PC-9 (cell line): ENCODE measurements around the gene ZNF146. TPM values are rescaled to one million over a fixed set of nuclear protein-coding genes. Genes with fewer than 3 reads are reported as not detected.
"Not testable (repeated sequence)": the region's sequence is repeated elsewhere in the genome, so short reads cannot be mapped to it uniquely, and the experiment has no call there.

Experiments used
- BruUV-seq: library from RNA; stranded (reverse); fragments of 400-500 nt; replicated peaks from 2 replicates; lab custom pipeline; 2021; lab: Mats Ljungman, UMichigan
- CTCF ChIA-PET: fragments of 300-600 bp; sonication (Branson Sonifier 250); formaldehyde crosslinking; loops from one replicate; lab custom pipeline; 2022; ENCODE audit warnings: antibody characterized with exemption; lab: Charles Lee
- POLR2A ChIA-PET: fragments of 300-600 bp; sonication (Branson Sonifier 250); formaldehyde crosslinking; loops from one replicate; lab custom pipeline; 2022; ENCODE audit warnings: antibody characterized with exemption; ENCODE audit not compliant: unreplicated experiment; lab: Charles Lee
- DNase-seq, 2 experiments: peaks; one replicate each; pipeline versions ENCODE4 v3.0.0 to v3.0.0-alpha.2; 2015 to 2022; ENCODE audit warnings: mixed read lengths in 1 of 2
- H2AFZ ChIP-seq: fragments of 200-600 bp; sonication (generic); 2 replicates; pipeline ENCODE4 v1.8.1; 2017; ENCODE audit warnings: antibody characterized with exemption
- H3F3A ChIP-seq: fragments of 200-600 bp; sonication (generic); 2 replicates; pipeline ENCODE4 v1.8.1; 2017; ENCODE audit warnings: antibody characterized with exemption, mild to moderate bottlenecking, low read depth; ENCODE audit not compliant: insufficient read depth
- H3K27ac ChIP-seq: fragments of 200-600 bp; sonication (generic); 2 replicates; pipeline ENCODE4 v1.6.1; 2016; ENCODE audit warnings: mixed run types
- H3K27me3 ChIP-seq: fragments of 200-600 bp; sonication (generic); 2 replicates; pipeline ENCODE4 v1.6.1; 2016; ENCODE audit warnings: low read depth, mixed run types; ENCODE audit not compliant: insufficient read depth
- H3K36me3 ChIP-seq: fragments of 200-600 bp; sonication (generic); 2 replicates; pipeline ENCODE4 v1.6.1; 2016; ENCODE audit warnings: low read depth, mixed run types
- H3K4me1 ChIP-seq: fragments of 200-600 bp; sonication (generic); replicated peaks from 2 replicates; pipeline ENCODE4 v1.6.1; 2016; ENCODE audit warnings: mixed run types; ENCODE audit not compliant: insufficient read depth
- H3K4me2 ChIP-seq: fragments of 200-600 bp; sonication (generic); 2 replicates; pipeline ENCODE4 v1.6.1; 2017; ENCODE audit warnings: mixed run types
- H3K4me3 ChIP-seq: fragments of 200-600 bp; sonication (generic); 2 replicates; pipeline ENCODE4 v1.6.1; 2016; ENCODE audit warnings: mixed run types
- H3K79me2 ChIP-seq: fragments of 200-600 bp; sonication (generic); 2 replicates; pipeline ENCODE4 v1.6.1; 2017; ENCODE audit warnings: low read depth, mixed run types
- H3K9me2 ChIP-seq: fragments of 200-600 bp; sonication (generic); 2 replicates; pipeline ENCODE4 v1.8.1; 2017; ENCODE audit warnings: mild to moderate bottlenecking; ENCODE audit not compliant: insufficient read depth
- H3K9me3 ChIP-seq: fragments of 200-600 bp; sonication (generic); 2 replicates; pipeline ENCODE4 v1.8.1; 2016; ENCODE audit warnings: low read depth; ENCODE audit not compliant: insufficient read depth
- H4K20me1 ChIP-seq: fragments of 200-600 bp; sonication (generic); 2 replicates; pipeline ENCODE4 v1.8.1; 2017; ENCODE audit not compliant: insufficient read depth
- EZH2 ChIP-seq: fragments of 200-600 bp; sonication (generic); IDR thresholded peaks from 2 replicates; pipeline ENCODE4 v1.8.0; 2017; ENCODE audit warnings: antibody characterized with exemption, low read depth
- intact Hi-C: fragments of 100-400 bp; cut with micrococcal nuclease; formaldehyde crosslinking; loops from one replicate; pipeline ENCODE4 v1.10.0; 2022; ENCODE audit not compliant: unreplicated experiment
- total RNA-seq: library from RNA; stranded (reverse); gene quantifications from 2 replicates; pipeline ENCODE4 v1.2.3, GENCODE V29; 2021
- TF ChIP-seq, protein P1 (sequence below): fragments of 200-600 bp; sonication (generic); conservative IDR thresholded peaks from 2 replicates; pipeline ENCODE4 v1.6.1; 2017; ENCODE audit warnings: mixed run types, antibody characterized with exemption, mild to moderate bottlenecking, moderate library complexity

ZNF146 gene
- total RNA-seq, 1 experiment from 2014 or later, result 53.1 TPM

DNA sequence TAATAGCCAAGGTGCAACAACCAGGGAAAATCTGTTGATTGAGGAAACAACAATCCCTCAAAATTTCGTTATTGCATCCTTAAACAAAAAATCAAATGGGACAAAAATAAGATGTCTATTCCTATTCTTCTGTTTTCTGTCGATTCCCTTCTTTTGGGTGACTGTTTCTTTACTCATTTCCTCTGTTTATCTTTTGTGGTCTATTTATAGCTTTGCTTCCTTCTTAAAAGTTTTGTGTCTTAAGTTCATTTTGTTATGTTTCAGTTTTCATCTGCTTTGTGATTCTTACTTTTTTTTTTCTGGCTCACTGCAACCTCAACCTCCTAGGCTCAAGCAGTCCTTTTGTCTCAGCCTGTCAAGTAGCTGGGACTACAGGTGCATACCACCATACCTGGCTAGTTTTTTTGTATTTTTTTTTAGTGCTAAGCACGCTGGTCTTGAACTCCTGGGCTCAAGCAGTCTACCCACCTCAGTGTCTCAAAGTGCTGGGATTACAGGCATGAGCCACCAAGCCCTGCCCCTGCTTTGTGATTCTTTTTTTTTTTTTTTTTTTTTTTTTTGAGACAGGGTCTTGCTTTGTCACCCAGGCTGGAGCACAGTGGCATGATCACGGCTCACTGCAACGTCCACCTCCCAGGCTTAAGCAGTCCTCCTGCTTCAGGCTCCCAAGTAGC, 10.4 kb downstream of the ZNF146 start:
- H3K4me2 ChIP-seq, result no peak overlapping the region
- POLR2A ChIA-PET, result interaction anchor here (0.6 kb wide), 1 partner anchor 1092 kb away, joined by 4 read pairs; no protein-coding TSS in a partner anchor
- CTCF ChIA-PET, result no interaction called here
- H3F3A ChIP-seq, result 0 out of 2 replicates have a peak, but pooled peaks cover 5% of the 10 kb centered on the region
- H4K20me1 ChIP-seq, result peaks cover 21% of the 10 kb centered on the region
- H3K4me3 ChIP-seq, result no peak overlapping the region
- BruUV-seq, result no TSS peak
- H3K79me2 ChIP-seq, result peaks cover 74% of the 10 kb centered on the region
- H3K27ac ChIP-seq, result no peak overlapping the region
- H3K9me3 ChIP-seq, result peaks cover 30% of the 10 kb centered on the region
- no peak for DNase-seq
- no peak for TF ChIP-seq EZH2
- H3K36me3 ChIP-seq, result peaks cover 95% of the 10 kb centered on the region
- H3K4me1 ChIP-seq, result no peaks in the 10 kb centered on the region
- H3K9me2 ChIP-seq, result no peaks in the 10 kb centered on the region
- no peaks in the 10 kb centered on the region for H3K27me3 ChIP-seq
- H2AFZ ChIP-seq, result no peak overlapping the region
- intact Hi-C loops, result no loop called here

DNA sequence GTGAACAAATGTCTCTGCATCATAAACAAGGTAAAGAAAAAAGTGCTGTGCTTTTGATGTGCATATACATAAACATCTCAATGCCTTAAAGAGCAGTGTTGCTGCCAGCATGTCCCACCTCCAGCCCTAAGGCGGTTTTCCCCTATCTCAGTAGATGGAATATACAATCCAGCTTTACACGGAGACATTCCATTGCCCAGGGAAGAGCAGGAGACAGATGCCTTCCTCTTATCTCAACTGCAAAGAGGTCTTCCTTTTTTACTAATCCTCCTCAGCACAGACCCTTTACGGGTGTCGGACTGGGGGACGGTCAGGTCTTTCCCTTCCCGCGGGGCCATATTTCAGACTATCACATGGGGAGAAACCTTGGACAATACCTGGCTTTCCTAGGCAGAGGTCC, 18.7 kb downstream of the ZNF146 start:
- H3K4me3 ChIP-seq, H3K9me2 ChIP-seq, POLR2A ChIA-PET, H4K20me1 ChIP-seq, H3K4me2 ChIP-seq, H3K27me3 ChIP-seq, BruUV-seq, H3K27ac ChIP-seq, intact Hi-C loops, H3K4me1 ChIP-seq, H3K79me2 ChIP-seq, CTCF ChIA-PET, DNase-seq, H2AFZ ChIP-seq: not testable (repeated sequence)
- H3F3A ChIP-seq, result peaks cover 32% of the 10 kb centered on the region; the same call in 1 of the 2 replicates
- peaks cover 83% of the 10 kb centered on the region for H3K9me3 ChIP-seq
- peaks cover 95% of the 10 kb centered on the region for H3K36me3 ChIP-seq

DNA sequence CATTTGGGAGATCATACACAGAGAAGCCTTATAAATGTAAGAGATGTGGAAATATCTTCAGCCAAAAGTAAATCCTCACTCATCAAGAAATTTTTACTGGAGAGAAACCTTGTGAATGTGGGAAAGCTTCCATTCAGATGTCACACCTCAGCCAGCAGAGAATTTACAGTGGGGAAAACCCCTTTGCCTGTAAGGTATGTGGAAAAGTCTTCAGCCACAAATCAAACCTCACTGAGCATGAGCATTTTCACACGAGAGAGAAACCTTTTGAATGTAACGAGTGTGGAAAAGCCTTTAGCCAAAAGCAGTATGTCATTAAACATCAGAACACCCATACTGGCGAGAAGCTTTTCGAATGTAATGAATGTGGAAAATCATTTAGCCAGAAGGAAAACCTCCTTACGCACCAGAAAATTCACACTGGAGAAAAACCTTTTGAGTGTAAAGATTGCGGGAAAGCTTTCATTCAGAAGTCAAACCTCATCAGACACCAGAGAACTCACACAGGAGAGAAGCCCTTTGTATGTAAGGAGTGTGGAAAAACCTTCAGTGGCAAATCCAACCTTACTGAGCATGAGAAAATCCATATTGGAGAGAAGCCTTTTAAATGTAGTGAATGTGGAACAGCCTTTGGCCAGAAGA, 21.5 kb downstream of the ZNF146 start:
- Histone ChIP-seq H3K36me3 (peaks cover 67% of the 10 kb centered on the region), H2AFZ (no peak overlapping the region), H3K4me2 (no peak overlapping the region), H3K27me3 (no peaks in the 10 kb centered on the region), H3K4me3 (peak overlapping the region; percentile 18), H4K20me1 (no peaks in the 10 kb centered on the region), H3K9me3 (peaks cover 73% of the 10 kb centered on the region), H3K27ac (no peak overlapping the region), H3F3A (peaks cover 55% of the 10 kb centered on the region), H3K79me2 (no peaks in the 10 kb centered on the region), H3K9me2 (no peaks in the 10 kb centered on the region), H3K4me1 (no peaks in the 10 kb centered on the region)
- CTCF ChIA-PET, result no interaction called here
- POLR2A ChIA-PET, result no interaction called here
- intact Hi-C loops, result no loop called here
- no TSS peak for BruUV-seq
- TF ChIP-seq, protein P1, sequence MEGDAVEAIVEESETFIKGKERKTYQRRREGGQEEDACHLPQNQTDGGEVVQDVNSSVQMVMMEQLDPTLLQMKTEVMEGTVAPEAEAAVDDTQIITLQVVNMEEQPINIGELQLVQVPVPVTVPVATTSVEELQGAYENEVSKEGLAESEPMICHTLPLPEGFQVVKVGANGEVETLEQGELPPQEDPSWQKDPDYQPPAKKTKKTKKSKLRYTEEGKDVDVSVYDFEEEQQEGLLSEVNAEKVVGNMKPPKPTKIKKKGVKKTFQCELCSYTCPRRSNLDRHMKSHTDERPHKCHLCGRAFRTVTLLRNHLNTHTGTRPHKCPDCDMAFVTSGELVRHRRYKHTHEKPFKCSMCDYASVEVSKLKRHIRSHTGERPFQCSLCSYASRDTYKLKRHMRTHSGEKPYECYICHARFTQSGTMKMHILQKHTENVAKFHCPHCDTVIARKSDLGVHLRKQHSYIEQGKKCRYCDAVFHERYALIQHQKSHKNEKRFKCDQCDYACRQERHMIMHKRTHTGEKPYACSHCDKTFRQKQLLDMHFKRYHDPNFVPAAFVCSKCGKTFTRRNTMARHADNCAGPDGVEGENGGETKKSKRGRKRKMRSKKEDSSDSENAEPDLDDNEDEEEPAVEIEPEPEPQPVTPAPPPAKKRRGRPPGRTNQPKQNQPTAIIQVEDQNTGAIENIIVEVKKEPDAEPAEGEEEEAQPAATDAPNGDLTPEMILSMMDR, result no peak
- TF ChIP-seq EZH2, result no peak
- no peak for DNase-seq

DNA sequence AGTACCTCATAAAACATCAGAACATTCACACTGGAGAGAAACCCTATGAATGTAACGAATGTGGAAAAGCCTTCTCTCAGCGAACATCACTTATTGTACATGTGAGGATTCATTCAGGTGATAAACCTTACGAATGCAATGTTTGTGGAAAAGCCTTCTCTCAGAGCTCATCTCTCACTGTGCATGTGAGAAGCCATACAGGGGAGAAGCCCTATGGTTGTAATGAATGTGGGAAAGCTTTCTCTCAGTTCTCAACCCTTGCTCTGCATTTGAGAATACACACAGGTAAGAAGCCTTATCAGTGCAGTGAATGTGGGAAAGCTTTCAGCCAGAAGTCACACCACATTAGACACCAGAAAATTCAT, 22.0 kb downstream of the ZNF146 start:
- CTCF ChIA-PET, result no interaction called here
- no TSS peak for BruUV-seq
- Histone ChIP-seq H3K4me2 (no peak overlapping the region), H3K36me3 (peaks cover 62% of the 10 kb centered on the region), H3K27ac (no peak overlapping the region), H3K79me2 (no peaks in the 10 kb centered on the region), H3K9me3 (peaks cover 69% of the 10 kb centered on the region), H3K9me2 (no peaks in the 10 kb centered on the region), H4K20me1 (no peaks in the 10 kb centered on the region), H3K27me3 (no peaks in the 10 kb centered on the region), H2AFZ (no peak overlapping the region), H3K4me1 (no peaks in the 10 kb centered on the region), H3F3A (peaks cover 55% of the 10 kb centered on the region), H3K4me3 (peak overlapping the region; percentile 18; the same call in 1 of the 2 replicates)
- intact Hi-C loops, result no loop called here
- TF ChIP-seq, protein P1, result no peak
- no peak for TF ChIP-seq EZH2
- POLR2A ChIA-PET, result no interaction called here
- no peak for DNase-seq
